CD4-positive, alpha-beta T cell (primary cell): ENCODE data around the gene HOXB3. TPM values are rescaled to one million over a fixed set of nuclear protein-coding genes. Genes with fewer than 3 reads are reported as not detected.
A peak's percentile ranks its signal among the peaks of the same experiment; 100 is the strongest.

Experiments used
- ATAC-seq: fragments of 200-7000 bp; cut with Tn5 transposase; one replicate; pipeline ENCODE4 v1.10.0; 2022; ENCODE audit warnings: mild to moderate bottlenecking; ENCODE audit not compliant: poor library complexity
- CTCF ChIA-PET: fragments of 350-600 bp; sonication (Branson Sonifier 250); formaldehyde crosslinking; loops from one replicate; lab custom pipeline; 2021; ENCODE audit warnings: antibody characterized with exemption, inconsistent platforms; lab: Charles Lee
- POLR2A ChIA-PET: fragments of 350-600 bp; sonication (Branson Sonifier 250); formaldehyde crosslinking; loops from one replicate; lab custom pipeline; 2021; ENCODE audit warnings: antibody characterized with exemption, inconsistent platforms; lab: Charles Lee
- DNase-seq, 14 experiments: peaks; one replicate each; pipeline ENCODE4 v3.0.0-alpha.2; 2013 to 2020; ENCODE audit warnings: mixed read lengths in 2 of 14
- H3K27ac ChIP-seq, 2 donors: one replicate each; pipeline versions ENCODE4 v1.5.1 to v1.7.0; 2013; ENCODE audit warnings: low read length in 2 of 2, low read depth in 1 of 2, mild to moderate bottlenecking in 1 of 2
- H3K27me3 ChIP-seq, 2 experiments: 1 replicate in 1 of 2; 2 replicates in 1 of 2; pipeline versions ENCODE4 v1.6.1 to v1.7.0; 2013; ENCODE audit warnings: low read length in 2 of 2, control low read depth in 1 of 2, mild to moderate bottlenecking in 1 of 2, moderate library complexity in 1 of 2; ENCODE audit not compliant: insufficient read depth in 2 of 2, control insufficient read depth in 1 of 2
- H3K36me3 ChIP-seq: one replicate; pipeline ENCODE4 v1.6.1; 2013; ENCODE audit warnings: low read length, control low read depth; ENCODE audit not compliant: insufficient read depth
- H3K4me1 ChIP-seq: one replicate; pipeline ENCODE4 v1.6.1; 2013; ENCODE audit warnings: low read length, control low read depth; ENCODE audit not compliant: insufficient read depth
- H3K4me3 ChIP-seq: one replicate; pipeline ENCODE4 v1.5.1; 2013; ENCODE audit warnings: mild to moderate bottlenecking, low read length, moderate library complexity
- H3K9me3 ChIP-seq, 2 experiments: 1 replicate in 1 of 2; 2 replicates in 1 of 2; pipeline versions ENCODE4 v1.6.1 to v1.7.0; 2013; ENCODE audit warnings: low read length in 2 of 2, mild to moderate bottlenecking in 2 of 2, control low read depth in 1 of 2, moderate library complexity in 1 of 2; ENCODE audit not compliant: control insufficient read depth in 1 of 2, insufficient read depth in 1 of 2
- H3K27ac Mint-ChIP-seq: one replicate; pipeline ENCODE4 v1.8.0; 2020; ENCODE audit warnings: mixed read lengths
- H3K27me3 Mint-ChIP-seq: one replicate; pipeline ENCODE4 v1.8.0; 2021; ENCODE audit warnings: mixed read lengths
- H3K36me3 Mint-ChIP-seq: one replicate; pipeline ENCODE4 v1.8.0; 2021; ENCODE audit warnings: low read depth, mixed read lengths
- H3K4me1 Mint-ChIP-seq: one replicate; pipeline ENCODE4 v1.8.0; 2021; ENCODE audit warnings: low read depth, mixed read lengths
- H3K4me3 Mint-ChIP-seq: one replicate; pipeline ENCODE4 v1.8.0; 2020; ENCODE audit warnings: mild to moderate bottlenecking, mixed read lengths
- H3K9me3 Mint-ChIP-seq: one replicate; pipeline ENCODE4 v1.8.0; 2020; ENCODE audit warnings: mixed read lengths
- CTCF ChIP-seq: fragments of 200-600 bp; IDR thresholded peaks from one replicate; pipeline ENCODE4 v1.8.0; 2022; ENCODE audit warnings: antibody characterized with exemption, mild to moderate bottlenecking
- intact Hi-C, 2 experiments: fragments of 100-400 bp; cut with DNase I in 1 of 2; cut with micrococcal nuclease in 1 of 2; formaldehyde crosslinking; loops; one replicate each; pipeline versions ENCODE4 v1.15.1 to v1.9.0; 2023 to 2025; cut with DNase I, micrococcal nuclease
- total RNA-seq, 174 experiments: library from RNA in 2 of 174; stranded (reverse) in 2 of 174; gene quantifications; one replicate each; pipeline ENCODE4 v1.2.3 and lab custom pipeline; 2021 to 2026

Gene HOXB3
- total RNA-seq, 2 experiments from 2014 or later = 0.25 to 0.36 TPM

DNA sequence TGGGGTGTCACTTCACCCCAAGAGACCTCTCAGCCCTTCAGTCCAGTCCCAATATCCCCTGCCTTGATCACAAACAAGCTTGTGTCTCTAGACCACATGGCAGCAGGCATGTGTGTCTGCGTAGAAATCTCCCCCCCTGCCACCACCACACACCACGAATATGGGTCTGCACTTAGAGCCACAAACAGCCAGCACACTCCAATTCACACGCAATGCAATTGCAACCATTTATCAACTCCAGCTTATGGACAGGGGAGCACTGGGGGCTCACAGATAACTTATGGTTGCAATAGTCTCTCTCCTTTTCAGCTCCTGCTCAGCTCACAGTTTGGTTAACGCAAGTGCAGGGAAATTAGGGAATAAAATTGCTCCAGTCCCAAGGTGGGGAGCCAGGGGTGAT, 33.5 kb upstream of the HOXB3 start:
- ChIA-PET POLR2A (interaction anchor here (1.3 kb wide), 1 partner anchor 8 kb away, joined by 3 read pairs; no protein-coding TSS in a partner anchor), CTCF (interaction anchor here (1.0 kb wide), 1 partner anchor 131 kb away, joined by 3 read pairs; no protein-coding TSS in a partner anchor)
- H3K4me1 ChIP-seq = peaks cover 39% of the 10 kb centered on the region
- Mint-ChIP-seq H3K4me3 (no peak overlapping the region), H3K4me1 (peaks cover 23% of the 10 kb centered on the region), H3K27me3 (peaks cover 99% of the 10 kb centered on the region), H3K27ac (no peak overlapping the region), H3K36me3 (no peaks in the 10 kb centered on the region), H3K9me3 (no peaks in the 10 kb centered on the region)
- H3K27ac ChIP-seq = no peak overlapping the region
- no peak overlapping the region for H3K4me3 ChIP-seq
- TF ChIP-seq CTCF = no peak
- H3K9me3 ChIP-seq = peaks cover 0 to 14% of the 10 kb centered on the region in 2 experiments
- intact Hi-C loops = no loop called here
- ATAC-seq (no peak), DNase-seq (no peak)
- H3K36me3 ChIP-seq = no peaks in the 10 kb centered on the region
- peaks cover 93 to 98% of the 10 kb centered on the region in 2 experiments for H3K27me3 ChIP-seq

GRCh38 chr17:48622857-48623256, 32.8 kb upstream of the HOXB3 start:
- peaks cover 28% of the 10 kb centered on the region for H3K4me1 Mint-ChIP-seq
- H3K36me3 ChIP-seq = no peaks in the 10 kb centered on the region
- no peak for TF ChIP-seq CTCF
- intact Hi-C loops = no loop called here
- no peak overlapping the region for H3K4me3 ChIP-seq
- POLR2A ChIA-PET = interaction anchor here (1.3 kb wide), 1 partner anchor 9 kb away, joined by 3 read pairs; no protein-coding TSS in a partner anchor
- CTCF ChIA-PET = no interaction called here
- H3K36me3 Mint-ChIP-seq = no peaks in the 10 kb centered on the region
- H3K27ac Mint-ChIP-seq = no peak overlapping the region
- ATAC-seq (no peak), DNase-seq (no peak)
- peak overlapping the region; percentile 52 for H3K4me3 Mint-ChIP-seq
- H3K4me1 ChIP-seq = peaks cover 46% of the 10 kb centered on the region
- H3K9me3 Mint-ChIP-seq = no peaks in the 10 kb centered on the region
- peaks cover 0 to 14% of the 10 kb centered on the region in 2 experiments for H3K9me3 ChIP-seq
- peaks cover 92 to 98% of the 10 kb centered on the region in 2 experiments for H3K27me3 ChIP-seq
- no peak overlapping the region for H3K27ac ChIP-seq
- H3K27me3 Mint-ChIP-seq = peaks cover 99% of the 10 kb centered on the region

DNA sequence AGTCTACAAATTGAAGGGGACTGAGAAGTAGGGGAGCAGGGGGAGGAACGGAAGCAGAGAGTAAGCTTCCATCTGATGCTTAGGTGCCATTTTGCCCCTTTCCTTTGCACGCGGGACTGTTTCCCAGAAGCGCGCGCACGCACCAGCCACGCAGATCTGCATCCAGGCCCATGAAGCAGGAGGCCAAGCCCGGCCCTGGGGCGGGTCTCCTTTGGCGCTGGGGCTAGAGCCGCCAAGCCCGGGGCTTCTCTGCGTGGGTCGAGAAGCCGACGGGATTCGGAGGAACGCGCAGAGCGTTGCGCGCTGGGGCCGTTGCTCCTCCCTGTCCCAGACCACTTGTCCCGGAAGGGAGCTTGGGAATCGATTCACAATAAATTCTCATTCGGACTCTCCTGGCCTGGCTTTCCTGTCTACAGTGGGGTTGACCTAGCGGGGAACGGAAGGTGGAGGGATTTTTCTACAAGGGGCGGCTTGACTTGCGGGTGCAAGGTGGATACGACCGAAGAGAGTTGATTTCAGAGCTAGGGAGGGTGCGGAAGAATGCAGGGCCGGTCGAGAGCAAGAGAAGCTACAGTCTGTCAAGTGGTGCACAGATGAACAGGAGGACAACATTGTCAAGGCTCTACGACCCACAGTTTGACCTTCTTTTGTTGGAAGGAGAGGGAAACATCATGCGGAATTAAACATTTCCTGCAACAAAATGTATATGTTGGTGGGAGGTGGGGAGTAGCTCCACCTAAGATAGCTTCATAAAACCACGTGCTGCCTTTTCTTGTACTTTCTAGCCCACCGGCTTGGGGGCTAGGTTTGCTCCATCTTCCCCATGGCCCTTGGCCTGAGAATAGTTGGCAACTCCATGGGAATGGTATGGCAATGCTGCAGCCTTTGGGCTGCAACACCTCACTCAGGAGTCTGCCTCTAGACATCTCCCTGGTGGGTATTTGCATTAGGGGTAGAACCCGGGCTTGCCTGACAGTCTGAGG, 31.7 kb upstream of the HOXB3 start:
- Histone ChIP-seq H3K4me1 (peaks cover 42% of the 10 kb centered on the region), H3K27me3 (peaks cover 92 to 98% of the 10 kb centered on the region in 2 experiments), H3K27ac (no peak overlapping the region), H3K36me3 (no peaks in the 10 kb centered on the region), H3K9me3 (peaks cover 0 to 18% of the 10 kb centered on the region in 2 experiments), H3K4me3 (no peak overlapping the region)
- Mint-ChIP-seq H3K4me3 (no peak overlapping the region), H3K9me3 (no peaks in the 10 kb centered on the region), H3K36me3 (no peaks in the 10 kb centered on the region), H3K4me1 (peaks cover 34% of the 10 kb centered on the region), H3K27me3 (peaks cover 99% of the 10 kb centered on the region), H3K27ac (no peak overlapping the region)
- no peak for ATAC-seq
- POLR2A ChIA-PET = no interaction called here
- TF ChIP-seq CTCF = no peak
- DNase-seq = no peak
- intact Hi-C loops = no loop called here
- CTCF ChIA-PET = interaction anchor here (2.5 kb wide), 1 partner anchor 14 kb away, joined by 13 read pairs; no protein-coding TSS in a partner anchor
